Ectodermal cell (in vitro differentiated cells): ENCODE measurements around the gene RIOX2.

Experiments
- H3K27ac ChIP-seq: 2 replicates; pipeline ENCODE4 v1.7.0; 2013; ENCODE audit warnings: mild to moderate bottlenecking, low read depth, low read length; ENCODE audit not compliant: insufficient read depth, poor library complexity, severe bottlenecking
- H3K27me3 ChIP-seq: 2 replicates; pipeline ENCODE4 v1.7.0; 2013; ENCODE audit warnings: mild to moderate bottlenecking, low read length; ENCODE audit not compliant: insufficient read depth, control insufficient read depth, poor library complexity, severe bottlenecking
- H3K36me3 ChIP-seq: one replicate; pipeline ENCODE4 v1.7.0; 2013; ENCODE audit warnings: low read length; ENCODE audit not compliant: control insufficient read depth, insufficient read depth
- H3K4me1 ChIP-seq: one replicate; pipeline ENCODE4 v1.7.0; 2013; ENCODE audit warnings: low read length; ENCODE audit not compliant: control insufficient read depth, insufficient read depth
- H3K4me3 ChIP-seq: 2 replicates; pipeline ENCODE4 v1.7.0; 2013; ENCODE audit warnings: low read depth, low read length, control low read depth; ENCODE audit not compliant: insufficient read depth
- H3K9me3 ChIP-seq: 2 replicates; pipeline ENCODE4 v1.7.0; 2013; ENCODE audit warnings: mild to moderate bottlenecking, low read length, moderate library complexity; ENCODE audit not compliant: control insufficient read depth
- WGBS, 2 experiments: methylation state at CpG; one replicate each; pipeline ENCODE4 v1.1.7; 2013; ENCODE audit warnings: missing lambda C conversion rate in 2 of 2; 5-methylcytosine and 5-hydroxymethylcytosine counted together

The RIOX2 gene

DNA sequence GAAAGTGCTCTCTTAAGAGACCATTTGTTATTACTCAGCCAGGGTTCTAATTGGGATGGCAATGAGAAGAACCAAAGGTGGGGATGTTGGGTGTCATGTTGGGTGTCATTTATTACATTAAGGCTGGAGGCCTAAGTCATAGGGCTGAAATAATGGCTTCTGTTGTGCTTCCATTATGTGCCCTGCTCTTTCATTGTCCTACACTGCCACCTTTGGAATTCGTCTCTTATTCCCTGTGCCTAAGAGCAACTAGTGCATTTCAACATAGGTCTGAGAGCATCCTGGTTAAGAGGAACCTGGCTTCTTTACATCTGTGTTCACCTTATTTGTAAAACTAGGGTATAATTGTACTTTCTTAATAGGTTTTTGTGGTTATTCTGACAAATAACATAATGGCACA, 32.2 kb downstream of the RIOX2 start:
- H3K27ac ChIP-seq = no peak overlapping the region
- H3K27me3 ChIP-seq = no peaks in the 10 kb centered on the region
- H3K36me3 ChIP-seq = no peaks in the 10 kb centered on the region
- H3K4me1 ChIP-seq = no peaks in the 10 kb centered on the region
- WGBS, 2 experiments = 80 to 81% methylated on average over 1 of the region's 1 CpG
- H3K4me3 ChIP-seq = no peak overlapping the region
- H3K9me3 ChIP-seq = no peaks in the 10 kb centered on the region

DNA sequence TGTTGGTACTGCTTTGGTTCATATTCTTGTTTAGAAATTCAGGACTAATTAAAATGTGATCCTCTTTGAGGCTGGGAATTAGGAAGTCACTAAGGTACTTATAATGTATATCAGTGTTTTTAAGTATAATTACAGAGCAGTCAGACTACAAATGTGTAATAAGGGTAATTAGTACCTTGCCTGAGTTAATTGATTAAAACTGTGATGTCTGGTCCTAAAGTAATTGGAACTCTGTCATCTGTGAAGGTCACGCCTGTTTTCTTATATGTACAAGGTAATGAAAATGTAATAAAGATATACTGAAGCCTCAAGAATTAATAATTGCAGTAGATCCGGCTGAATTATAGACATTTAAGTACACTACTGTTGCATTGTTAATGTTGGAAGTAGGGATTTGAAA, 32.8 kb downstream of the RIOX2 start:
- no peaks in the 10 kb centered on the region for H3K36me3 ChIP-seq

DNA sequence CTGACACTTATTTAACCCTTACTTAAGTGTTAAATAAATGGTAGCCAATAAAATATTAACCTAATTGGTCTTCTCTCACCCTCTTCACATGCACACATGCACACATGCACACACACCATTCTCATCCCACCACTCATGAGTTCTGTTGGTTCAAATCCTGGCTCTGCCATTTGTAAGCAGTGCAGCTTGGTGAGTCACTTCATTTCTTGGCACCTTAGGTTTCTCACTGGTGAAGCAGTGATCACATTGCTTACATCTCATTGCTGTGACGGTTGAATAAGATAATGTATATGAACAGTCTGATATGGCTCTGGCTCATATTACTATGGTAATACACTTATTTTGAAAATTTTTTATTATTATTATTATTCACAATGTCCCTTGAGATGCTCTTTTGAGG, 33.8 kb downstream of the RIOX2 start:
- H3K9me3 ChIP-seq = no peaks in the 10 kb centered on the region
- H3K36me3 ChIP-seq = no peaks in the 10 kb centered on the region
- no peaks in the 10 kb centered on the region for H3K27me3 ChIP-seq
- 100% methylated on average over 1 of the region's 1 CpG; no CpG with 5 or more reads in 1 of the 2 experiments for WGBS, 2 experiments
- no peak overlapping the region for H3K4me3 ChIP-seq
- H3K4me1 ChIP-seq = no peaks in the 10 kb centered on the region
- H3K27ac ChIP-seq = no peak overlapping the region

More for the DNA sequence above, 32.8 kb downstream of the RIOX2 start:
- no peaks in the 10 kb centered on the region for H3K9me3 ChIP-seq
- WGBS, 2 experiments = 96% methylated on average over 2 of the region's 2 CpGs
- H3K4me3 ChIP-seq = no peak overlapping the region
- no peak overlapping the region for H3K27ac ChIP-seq
- H3K27me3 ChIP-seq = no peaks in the 10 kb centered on the region
- no peaks in the 10 kb centered on the region for H3K4me1 ChIP-seq

DNA sequence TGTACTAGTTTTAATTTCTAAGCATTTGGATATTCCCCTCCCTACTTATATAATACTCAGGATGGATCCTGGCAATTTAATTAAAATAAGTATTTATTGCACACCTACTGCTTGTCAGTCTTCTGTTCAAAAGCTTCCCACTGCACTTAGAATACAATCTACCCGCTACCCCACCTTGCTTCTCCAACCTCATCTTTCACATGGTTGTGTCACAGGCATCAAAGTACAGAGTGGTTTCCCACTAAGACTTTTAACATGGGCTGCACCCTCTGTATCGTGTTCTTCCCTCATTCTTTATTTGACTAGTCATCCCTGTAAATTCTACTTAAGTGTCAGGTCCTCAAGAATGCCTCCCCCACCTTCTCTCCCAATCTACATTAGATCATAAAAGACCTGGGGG, 35.0 kb downstream of the RIOX2 start:
- H3K4me3 ChIP-seq = no peak overlapping the region
- H3K27me3 ChIP-seq = no peaks in the 10 kb centered on the region
- no peaks in the 10 kb centered on the region for H3K4me1 ChIP-seq
- H3K27ac ChIP-seq = no peak overlapping the region
- H3K9me3 ChIP-seq = no peaks in the 10 kb centered on the region
- no peaks in the 10 kb centered on the region for H3K36me3 ChIP-seq
- 86 to 95% methylated on average over 2 of the region's 2 CpGs for WGBS, 2 experiments

DNA sequence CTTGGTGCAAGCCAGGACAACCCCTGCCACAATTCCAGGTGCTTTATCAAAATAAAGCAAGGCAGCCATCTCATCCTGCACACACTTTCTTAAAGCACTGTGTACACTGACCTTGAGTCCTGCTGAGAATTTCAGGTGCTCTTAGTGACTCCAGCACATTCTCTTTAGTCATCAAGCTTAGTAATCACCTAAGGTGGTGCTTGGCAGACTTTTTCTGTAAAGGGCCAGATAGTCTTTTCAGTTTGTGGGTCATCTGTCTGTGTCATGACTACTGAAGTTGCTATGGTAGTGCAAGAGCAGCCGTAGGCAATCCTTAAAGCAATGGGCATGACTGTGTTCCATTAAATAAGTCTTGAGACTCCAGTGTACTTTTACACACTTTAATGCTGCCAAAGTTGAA, 36.4 kb downstream of the RIOX2 start:
- no peak overlapping the region for H3K4me3 ChIP-seq
- no peaks in the 10 kb centered on the region for H3K9me3 ChIP-seq
- no peaks in the 10 kb centered on the region for H3K27me3 ChIP-seq
- 85 to 94% methylated on average over 1 of the region's 1 CpG for WGBS, 2 experiments
- no peak overlapping the region for H3K27ac ChIP-seq
- no peaks in the 10 kb centered on the region for H3K36me3 ChIP-seq
- H3K4me1 ChIP-seq = no peaks in the 10 kb centered on the region

DNA sequence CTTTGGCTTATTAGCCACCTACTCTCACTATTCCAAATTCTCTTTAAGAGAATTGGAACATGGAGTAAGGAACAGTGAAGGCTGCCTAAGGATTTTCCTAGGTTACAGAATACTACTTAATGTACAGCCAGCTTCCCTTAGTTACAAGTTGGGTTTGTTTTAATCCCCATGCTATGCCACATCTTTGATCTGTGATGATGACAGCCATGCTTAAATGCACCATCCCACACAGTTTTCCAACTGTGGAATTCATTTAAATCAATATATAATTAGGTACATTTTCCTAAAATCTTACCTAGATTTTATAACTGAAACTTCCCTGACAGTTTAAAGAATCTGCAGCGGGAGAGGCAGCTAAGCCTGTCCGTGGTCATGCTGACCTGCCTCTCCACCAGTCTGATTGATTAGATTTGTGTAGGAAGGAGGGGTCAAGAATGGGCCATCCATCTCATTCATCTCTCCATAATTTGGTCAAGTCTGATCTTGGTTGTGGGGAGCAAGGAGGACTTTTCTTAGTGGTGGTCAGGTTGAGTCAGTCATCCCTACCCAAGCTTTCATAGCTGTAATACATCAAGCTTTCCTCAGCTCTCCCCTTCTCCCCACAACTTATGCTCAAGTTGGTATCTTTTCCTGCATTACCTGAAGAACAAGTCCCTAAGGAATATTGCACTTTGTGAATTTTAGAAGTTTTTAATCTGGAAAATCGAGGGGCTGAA, 37.1 kb downstream of the RIOX2 start:
- WGBS, 2 experiments = 95 to 96% methylated on average over 3 of the region's 3 CpGs
- Histone ChIP-seq H3K27ac (no peak overlapping the region), H3K9me3 (no peaks in the 10 kb centered on the region), H3K4me3 (no peak overlapping the region), H3K36me3 (no peaks in the 10 kb centered on the region), H3K4me1 (no peaks in the 10 kb centered on the region), H3K27me3 (no peaks in the 10 kb centered on the region)

DNA sequence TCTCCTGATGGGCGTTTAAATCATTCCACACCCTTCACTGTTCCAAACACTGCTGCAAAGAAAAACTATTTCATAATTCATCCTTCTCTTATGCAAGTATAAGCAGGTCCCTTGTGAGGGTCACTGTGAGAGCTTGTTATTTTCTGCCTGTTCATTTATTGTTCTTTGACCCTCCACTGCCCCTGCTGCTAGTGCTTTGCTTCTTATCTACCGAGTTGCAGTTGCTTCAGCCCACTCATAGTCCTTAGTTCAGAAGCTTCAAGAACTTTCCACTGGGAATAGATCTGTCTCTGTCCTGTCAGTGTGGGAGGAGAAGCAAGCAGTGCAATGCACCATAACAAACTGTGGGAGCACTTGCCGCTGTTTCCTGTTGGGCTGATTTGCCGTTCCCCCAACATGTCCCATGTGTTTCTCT, 39.8 kb downstream of the RIOX2 start:
- Histone ChIP-seq H3K36me3 (no peaks in the 10 kb centered on the region), H3K4me3 (no peak overlapping the region), H3K27ac (no peak overlapping the region), H3K9me3 (no peaks in the 10 kb centered on the region), H3K4me1 (no peaks in the 10 kb centered on the region), H3K27me3 (no peaks in the 10 kb centered on the region)
- WGBS, 2 experiments = 88 to 94% methylated on average over 4 of the region's 4 CpGs

DNA sequence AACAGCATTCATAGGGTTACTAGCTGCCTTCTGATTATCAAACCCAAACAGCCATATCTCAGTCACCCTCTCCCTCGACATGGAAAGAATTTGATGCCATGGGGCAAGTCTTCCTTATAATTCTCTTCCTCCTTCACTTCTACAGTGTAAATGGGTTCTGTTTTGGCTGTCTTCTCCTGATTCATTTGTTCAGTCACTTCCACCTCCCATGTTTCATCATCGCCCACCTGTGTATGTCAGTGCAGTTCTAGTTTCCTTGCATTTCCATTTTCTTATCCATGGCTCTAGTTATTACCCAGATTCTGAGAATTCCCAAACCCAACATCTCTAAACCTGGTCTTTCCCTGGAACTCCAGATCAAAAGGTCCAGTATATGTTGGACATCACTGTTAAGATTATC, 41.0 kb downstream of the RIOX2 start:
- 45 to 50% methylated on average over 2 of the region's 2 CpGs for WGBS, 2 experiments
- H3K27me3 ChIP-seq = no peaks in the 10 kb centered on the region
- H3K9me3 ChIP-seq = no peaks in the 10 kb centered on the region
- H3K4me1 ChIP-seq = no peaks in the 10 kb centered on the region
- H3K4me3 ChIP-seq = no peak overlapping the region
- no peaks in the 10 kb centered on the region for H3K36me3 ChIP-seq
- H3K27ac ChIP-seq = no peak overlapping the region

DNA sequence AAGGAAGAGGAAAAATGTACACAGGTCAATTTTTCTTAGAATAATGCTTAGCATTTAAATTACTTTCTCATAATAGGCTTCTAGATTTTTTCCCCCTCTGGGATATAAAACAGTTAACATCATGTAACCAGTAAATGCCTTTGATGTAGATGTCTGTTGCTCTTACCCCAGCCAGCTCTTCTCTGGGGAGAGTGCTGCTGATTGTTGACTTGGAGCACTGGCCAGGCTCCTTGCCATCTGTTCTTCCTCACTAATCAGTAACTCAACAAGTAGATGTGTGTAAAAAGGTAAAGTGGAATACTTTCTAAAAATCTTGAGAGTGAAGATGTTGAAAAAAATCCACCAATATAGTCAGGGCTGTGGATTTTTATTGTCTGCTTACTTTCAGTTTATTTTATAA, 42.2 kb downstream of the RIOX2 start:
- Histone ChIP-seq H3K27ac (no peak overlapping the region), H3K9me3 (no peaks in the 10 kb centered on the region), H3K27me3 (no peaks in the 10 kb centered on the region), H3K4me1 (no peaks in the 10 kb centered on the region), H3K36me3 (no peaks in the 10 kb centered on the region), H3K4me3 (no peak overlapping the region)

DNA sequence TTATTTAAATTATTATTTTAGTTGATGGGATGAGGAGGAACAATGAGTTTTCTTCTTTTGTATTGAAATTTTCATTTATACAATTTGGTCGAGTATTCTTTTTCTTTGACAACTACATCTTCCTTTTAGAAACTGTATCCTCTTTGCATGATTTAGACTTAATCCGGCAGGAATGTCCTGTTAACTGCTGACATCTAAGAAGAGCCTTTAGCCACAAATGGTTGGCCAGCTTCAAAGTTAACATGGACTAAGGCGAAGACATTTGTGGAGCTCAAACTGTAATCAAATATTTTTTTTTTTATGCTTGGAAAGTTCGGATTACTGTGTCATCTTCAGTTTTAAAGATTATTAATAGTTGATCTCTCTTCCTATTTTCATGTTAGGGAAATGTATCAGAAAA, 43.2 kb downstream of the RIOX2 start:
- H3K4me3 ChIP-seq = no peak overlapping the region
- H3K27me3 ChIP-seq = no peaks in the 10 kb centered on the region
- no peaks in the 10 kb centered on the region for H3K4me1 ChIP-seq
- no peaks in the 10 kb centered on the region for H3K9me3 ChIP-seq
- H3K36me3 ChIP-seq = no peaks in the 10 kb centered on the region
- no peak overlapping the region for H3K27ac ChIP-seq
- 94 to 99% methylated on average over 3 to 4 of the region's 4 CpGs for WGBS, 2 experiments

DNA sequence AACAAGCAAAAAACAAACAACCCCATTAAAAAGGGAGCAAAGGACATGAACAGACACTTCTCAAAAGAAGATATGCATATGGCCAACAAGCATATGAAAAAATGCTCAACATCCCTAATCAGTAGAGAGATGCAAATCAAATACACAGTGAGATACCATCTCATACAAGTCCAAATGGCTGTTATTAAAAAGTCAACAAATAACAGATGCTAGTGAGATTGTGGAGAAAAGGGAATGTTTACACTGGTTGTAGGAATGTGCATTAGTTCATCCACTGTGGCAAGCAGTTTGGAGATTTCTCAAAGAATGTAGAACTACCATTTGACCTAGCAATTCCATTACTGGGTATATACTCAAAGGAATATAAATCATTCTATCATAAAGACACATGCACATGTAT, 44.5 kb downstream of the RIOX2 start:
- H3K4me3 ChIP-seq = no peak overlapping the region

More for the DNA sequence above, 44.5 kb downstream of the RIOX2 start:
- no peaks in the 10 kb centered on the region for H3K27me3 ChIP-seq
- no peaks in the 10 kb centered on the region for H3K9me3 ChIP-seq
- H3K27ac ChIP-seq = no peak overlapping the region
- no peaks in the 10 kb centered on the region for H3K4me1 ChIP-seq
- no peaks in the 10 kb centered on the region for H3K36me3 ChIP-seq
